Measurements from ENCODE around the gene CUL4A.

The CUL4A gene

GRCh38 chr13:113203507-113204377, 5.7 kb upstream of the CUL4A start:
- no peak for DNase-seq (ENCODE audit: low read depth)
- H3K4me3 ChIP-seq (ENCODE audit: low read depth, low read length), result no peak overlapping the region

DNA sequence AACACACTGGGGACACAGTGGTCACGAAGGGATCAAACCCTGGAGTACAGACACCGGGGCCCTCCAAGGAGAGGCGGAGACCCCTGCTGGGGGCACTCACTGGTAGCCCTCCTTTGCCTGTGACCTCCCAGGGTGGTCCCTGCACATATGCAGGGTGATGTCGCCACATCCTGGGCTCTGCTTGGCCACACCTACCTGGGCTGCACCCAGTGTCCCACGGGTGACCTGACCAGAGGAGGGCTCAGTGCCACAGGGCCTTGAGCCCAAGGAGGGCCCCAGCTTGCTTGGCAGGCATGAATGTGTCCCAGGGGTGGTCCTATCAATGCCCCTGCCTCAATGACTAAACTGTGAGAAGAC, 5.1 kb upstream of the CUL4A start:
- H3K4me3 ChIP-seq (ENCODE audit: low read depth, low read length), result no peak overlapping the region
- no peak for DNase-seq (ENCODE audit: low read depth)

GRCh38 chr13:113205428-113205931, 3.9 kb upstream of the CUL4A start:
- DNase-seq (ENCODE audit: low read depth), result no peak
- H3K4me3 ChIP-seq (ENCODE audit: low read depth, low read length), result no peak overlapping the region

DNA sequence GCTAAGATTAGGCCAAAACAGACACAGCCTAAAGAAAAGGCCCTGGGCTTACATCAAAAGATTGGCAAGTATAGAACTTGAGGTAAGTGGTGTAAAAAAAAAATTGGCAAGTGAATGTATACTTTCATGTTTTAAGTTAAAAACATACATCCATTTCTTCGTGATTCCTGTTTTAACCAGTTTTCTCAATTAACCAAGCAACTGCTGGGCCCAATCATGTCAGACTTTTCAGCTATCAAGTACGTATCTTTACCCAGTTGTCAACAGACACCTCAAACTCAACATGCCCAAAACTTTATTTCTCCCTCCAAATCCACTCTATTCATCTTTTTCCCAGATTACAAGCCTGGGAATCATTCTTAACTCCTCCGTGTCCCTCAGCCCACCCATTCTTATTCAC, 2.0 kb upstream of the CUL4A start:
- peak overlapping the region; percentile 90 for H3K4me3 ChIP-seq (ENCODE audit: low read depth, low read length)
- DNase-seq (ENCODE audit: low read depth), result no peak

DNA sequence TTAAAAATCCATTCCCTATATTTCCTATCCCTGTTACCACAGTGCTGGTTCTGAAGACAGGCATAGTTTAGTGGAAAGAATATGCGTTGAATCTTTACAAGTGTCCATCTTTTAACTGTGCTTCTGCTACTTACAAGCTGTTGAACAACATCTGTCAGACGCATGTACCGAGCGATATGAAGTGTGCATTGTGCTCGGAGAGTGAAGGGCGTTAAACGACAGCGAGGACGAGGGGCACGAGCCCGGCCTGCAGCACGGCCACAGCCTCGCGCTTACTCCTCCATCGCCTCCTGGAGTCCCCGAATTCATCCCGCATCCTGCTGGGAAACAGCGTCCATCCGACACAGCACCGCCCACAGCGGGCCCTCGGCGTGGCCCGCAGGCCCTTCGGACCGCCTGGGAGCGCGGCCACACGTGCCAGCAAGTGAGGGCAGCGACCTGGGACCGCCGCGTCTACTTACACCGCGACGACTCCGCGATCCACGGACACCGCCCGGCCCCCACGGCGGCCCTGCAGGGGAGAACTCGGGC, 1.5 kb upstream of the CUL4A start:
- DNase-seq (ENCODE audit: low read depth), result no peak
- peak overlapping the region; percentile 90 for H3K4me3 ChIP-seq (ENCODE audit: low read depth, low read length)

DNA sequence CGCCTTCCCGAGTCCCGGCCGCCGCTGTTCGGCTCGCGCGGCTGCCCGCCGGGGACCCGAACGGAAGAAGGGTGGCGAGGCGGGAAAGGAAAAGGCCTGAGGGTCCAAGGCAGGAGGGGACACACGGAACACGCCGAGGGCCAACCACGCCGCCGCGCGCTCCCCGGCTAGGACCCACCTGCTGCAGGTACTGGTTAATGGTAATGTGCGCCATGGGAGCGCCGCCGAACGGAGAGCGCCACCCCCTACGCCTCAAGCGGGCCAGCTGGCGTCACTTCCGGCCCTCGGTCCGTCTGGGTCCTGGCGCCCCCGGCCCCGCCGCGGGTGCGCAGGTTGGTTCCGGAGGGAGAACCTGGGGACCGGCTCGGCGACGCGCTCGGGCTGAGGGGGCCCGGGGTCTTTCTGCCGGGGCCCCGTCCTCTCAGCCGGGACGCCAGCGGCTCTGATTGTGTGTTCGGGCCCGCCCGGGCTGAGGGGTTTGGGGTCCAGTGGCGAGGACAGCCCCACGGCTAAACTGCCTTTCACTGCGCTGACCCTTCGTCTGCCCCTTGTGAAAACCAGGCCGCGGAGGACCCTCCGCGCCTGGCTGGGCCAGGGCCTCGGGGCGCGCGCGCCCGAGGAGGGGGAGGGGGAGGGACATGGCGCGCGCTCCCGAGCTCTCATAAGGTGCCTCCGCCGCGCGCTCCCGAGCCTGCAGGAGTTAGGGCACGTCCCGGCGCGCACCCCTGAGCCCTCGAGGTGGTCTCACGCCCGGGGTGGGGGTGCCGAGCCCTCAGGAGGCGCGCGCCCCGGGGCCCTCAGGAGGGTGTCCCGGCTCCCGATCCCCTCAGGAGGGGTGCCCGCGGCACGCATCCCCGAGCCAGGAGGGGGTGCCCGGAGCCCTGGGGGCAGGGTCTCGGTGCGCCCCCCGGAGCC, 735 bp upstream of the CUL4A start, which contains the start of gene PCID2:
Gene PCID2, minus strand, starts transcription at position 249 of the 915 bp plus-strand sequence. Its CDS starts 35 bp downstream, at position 214.
- DNase-seq (ENCODE audit: low read depth), result peak; percentile 55
- H3K4me3 ChIP-seq (ENCODE audit: low read depth, low read length), result peak within 1 kb of the TSS; percentile 90

DNA sequence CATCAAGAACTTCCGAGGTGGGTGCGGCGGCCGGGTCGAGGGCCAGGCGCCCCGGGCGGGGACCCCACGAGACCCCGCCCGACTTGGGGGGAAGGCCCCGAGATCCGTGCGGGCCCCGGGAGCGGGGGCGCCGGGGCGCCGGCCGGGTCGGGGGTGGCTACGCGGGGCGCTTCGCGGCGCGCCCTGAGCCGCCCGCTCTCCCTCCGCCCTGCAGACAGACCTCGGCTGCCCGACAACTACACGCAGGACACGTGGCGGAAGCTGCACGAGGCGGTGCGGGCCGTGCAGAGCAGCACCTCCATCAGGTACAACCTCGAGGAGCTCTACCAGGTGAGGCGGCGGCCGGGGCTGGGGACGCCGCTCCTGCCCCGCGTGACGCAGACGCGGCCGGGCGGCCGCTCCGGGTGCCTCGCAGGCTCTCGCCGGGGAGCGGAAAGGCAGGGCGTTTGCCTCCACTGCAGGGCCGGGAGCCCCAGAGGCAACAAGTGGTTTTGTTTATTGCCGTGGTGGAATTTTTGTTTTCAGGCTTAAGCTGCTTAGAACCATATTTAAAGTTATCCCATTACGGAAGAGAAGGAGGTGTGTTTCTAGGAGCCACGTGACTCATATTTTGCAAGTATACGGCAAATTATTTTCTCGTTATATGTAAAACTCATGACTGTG, 477 bp downstream of the CUL4A start:
- DNase-seq (ENCODE audit: low read depth), result no peak
- H3K4me3 ChIP-seq (ENCODE audit: low read depth, low read length), result peak overlapping the region; percentile 90

- H3K4me3 ChIP-seq (ENCODE audit: low read depth, low read length), result peak overlapping the region; percentile 20
Measured at GRCh38 chr13:113210833-113211232, 1.4 kb downstream of the CUL4A start.

DNA sequence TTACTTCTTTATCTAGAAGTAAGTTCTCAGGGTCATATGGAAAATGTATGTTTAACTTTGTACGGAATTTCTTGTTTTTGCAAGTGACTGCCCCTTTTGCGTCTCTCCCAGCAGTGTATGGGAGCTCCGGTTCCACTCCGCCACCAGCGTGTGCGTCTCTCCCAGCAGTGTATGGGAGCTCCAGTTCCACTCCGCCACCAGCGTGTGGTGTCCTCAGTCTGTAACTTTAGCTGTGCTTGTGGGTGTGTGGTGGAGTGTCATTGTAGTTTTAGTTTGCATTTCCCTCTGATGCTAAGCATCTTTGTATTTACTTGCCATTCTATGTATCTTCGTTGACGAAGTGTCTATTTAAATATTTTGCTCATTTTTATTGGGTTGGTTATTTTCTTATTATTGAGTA, 2.4 kb downstream of the CUL4A start:
- DNase-seq (ENCODE audit: low read depth), result no peak
- no peak overlapping the region for H3K4me3 ChIP-seq (ENCODE audit: low read depth, low read length)

More at GRCh38 chr13:113210833-113211232, 1.4 kb downstream of the CUL4A start:
- no peak for DNase-seq (ENCODE audit: low read depth)

DNA sequence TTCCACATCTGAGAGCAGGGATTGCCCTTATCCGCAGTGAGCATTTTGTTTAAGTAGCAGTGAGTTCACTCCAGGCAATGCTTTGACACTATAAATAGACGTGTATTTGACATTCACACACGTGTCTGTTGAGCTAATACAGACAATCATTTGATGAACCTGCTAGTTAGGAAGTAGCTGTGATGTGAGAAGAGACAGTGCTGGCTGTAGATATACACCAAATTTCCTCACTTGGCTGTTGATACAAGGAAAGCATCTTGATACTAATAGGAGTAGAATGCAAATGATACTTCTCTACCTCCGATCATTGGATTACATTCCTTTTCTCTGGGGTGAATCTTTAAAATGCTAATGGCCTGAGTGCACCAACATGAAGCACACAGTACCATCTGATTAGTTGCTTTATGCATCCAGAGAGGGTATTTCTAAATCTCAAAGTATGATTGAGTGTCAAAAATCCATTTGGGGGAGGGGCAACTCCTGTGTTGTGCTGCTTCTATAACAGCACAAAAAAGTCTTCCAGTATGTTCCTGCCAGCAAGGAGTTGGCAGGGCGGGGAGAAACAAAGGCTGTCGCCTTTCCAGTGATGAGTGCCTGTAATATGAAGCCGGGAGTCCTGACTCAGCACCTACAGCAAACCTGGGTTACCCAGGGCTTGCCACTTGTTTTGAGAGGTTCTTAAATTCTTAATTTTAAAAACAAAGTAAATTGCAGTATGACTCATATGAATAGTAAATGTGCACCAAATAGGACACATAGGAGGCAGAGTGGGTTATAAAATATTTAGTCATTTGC, 7.0 kb downstream of the CUL4A start:
- H3K4me3 ChIP-seq (ENCODE audit: low read depth, low read length), result no peak overlapping the region
- DNase-seq (ENCODE audit: low read depth), result no peak

DNA sequence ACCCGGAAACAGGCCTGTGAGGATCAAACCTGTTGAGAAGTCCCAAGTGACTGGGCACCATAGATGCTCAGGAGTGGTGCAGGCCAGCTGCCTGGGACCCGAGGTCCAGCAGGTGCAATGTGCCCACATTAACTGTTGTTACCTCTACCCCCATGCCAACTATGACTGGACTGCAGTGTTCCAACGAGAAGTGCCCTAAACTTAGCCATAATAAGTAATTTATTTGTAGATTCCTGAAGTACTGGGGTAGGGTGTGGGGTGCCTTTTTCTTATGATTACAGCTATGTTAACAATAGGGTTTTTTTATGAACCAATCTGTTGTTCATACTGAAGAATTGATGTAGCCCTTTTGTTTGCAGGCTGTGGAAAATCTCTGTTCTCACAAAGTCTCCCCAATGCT, 9.2 kb downstream of the CUL4A start:
- no peak overlapping the region for H3K4me3 ChIP-seq (ENCODE audit: low read depth, low read length)
- DNase-seq (ENCODE audit: low read depth), result no peak

DNA sequence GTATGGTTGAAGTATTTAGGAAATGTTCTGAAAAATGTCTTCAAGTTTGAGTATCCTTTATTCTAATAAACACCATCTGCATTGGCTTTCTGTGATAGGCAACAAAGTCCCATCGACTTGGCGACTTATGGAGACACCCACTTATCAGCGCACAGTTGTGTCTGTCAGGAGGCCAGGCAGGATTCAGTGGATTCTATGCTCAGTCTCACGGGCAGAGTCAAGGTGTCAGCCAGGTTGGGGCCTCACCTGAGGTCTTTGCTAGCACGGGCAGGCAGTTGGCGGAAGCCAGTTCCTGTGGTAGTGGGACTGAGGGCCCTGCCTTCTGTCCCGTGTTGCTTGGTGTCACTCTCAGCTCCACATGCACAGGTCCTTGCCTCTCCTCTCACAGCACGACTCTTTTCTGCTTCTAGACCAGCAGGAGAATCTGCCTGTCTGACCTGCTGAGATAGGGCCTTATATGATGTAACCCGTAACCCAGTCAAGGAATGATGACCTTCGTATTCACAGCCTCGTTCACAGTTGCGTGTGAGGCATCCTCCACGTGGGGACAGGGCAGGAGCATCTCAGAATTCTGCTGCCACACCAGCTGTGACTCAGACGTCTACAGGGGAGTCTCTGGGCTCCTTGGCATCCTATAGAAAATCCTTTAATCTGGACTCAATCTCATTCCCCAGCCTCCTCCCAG, 10.0 kb downstream of the CUL4A start:
- H3K4me3 ChIP-seq (ENCODE audit: low read depth, low read length), result no peak overlapping the region
- DNase-seq (ENCODE audit: low read depth), result no peak

- no peak overlapping the region for H3K4me3 ChIP-seq (ENCODE audit: low read depth, low read length)
- DNase-seq (ENCODE audit: low read depth), result no peak
Measured at GRCh38 chr13:113220141-113220598, 10.8 kb downstream of the CUL4A start.

GRCh38 chr13:113220877-113221276, 11.5 kb downstream of the CUL4A start:
- no peak for DNase-seq (ENCODE audit: low read depth)

DNA sequence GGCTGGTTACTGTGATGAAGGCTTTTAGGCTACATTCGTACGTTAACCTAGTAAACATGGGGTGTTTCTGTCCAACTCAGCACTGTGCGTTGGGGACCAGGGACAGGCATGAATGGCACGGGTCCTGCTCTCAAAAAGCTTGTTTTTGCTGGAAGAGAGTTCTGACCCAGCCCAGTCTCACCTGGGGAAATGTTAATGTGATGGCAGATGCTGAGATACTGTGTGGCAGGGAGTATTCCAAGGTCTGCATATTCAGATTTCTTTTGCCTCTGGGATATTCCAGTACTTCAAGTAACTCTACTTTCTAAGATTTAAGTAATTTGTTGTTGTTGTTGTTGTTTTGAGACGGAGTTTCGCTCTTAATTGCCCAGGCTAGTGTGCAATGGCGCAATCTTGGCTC, 13.7 kb downstream of the CUL4A start:
- H3K4me3 ChIP-seq (ENCODE audit: low read depth, low read length), result no peak overlapping the region
- DNase-seq (ENCODE audit: low read depth), result no peak

More at GRCh38 chr13:113220877-113221276, 11.5 kb downstream of the CUL4A start:
- no peak overlapping the region for H3K4me3 ChIP-seq (ENCODE audit: low read depth, low read length)

DNA sequence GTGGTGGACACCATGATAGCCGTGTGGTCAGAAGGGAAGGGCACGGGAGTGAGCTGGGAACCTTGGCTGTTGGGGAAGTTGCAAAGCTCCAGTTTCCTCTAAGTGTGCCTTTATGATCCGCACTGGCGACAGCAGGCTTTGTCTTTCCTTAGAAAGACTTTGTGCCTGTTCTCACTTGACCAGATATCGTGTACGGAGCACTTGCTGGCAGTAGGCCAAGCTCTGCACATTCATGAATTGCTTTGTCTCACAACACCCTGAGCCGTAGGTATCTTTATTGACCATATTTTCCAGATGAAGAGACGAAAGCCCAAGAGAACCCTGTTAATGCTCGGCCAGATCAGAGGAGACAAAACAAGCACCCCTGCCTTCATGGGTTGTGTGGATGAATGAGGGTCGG, 15.1 kb downstream of the CUL4A start:
- no peak for DNase-seq (ENCODE audit: low read depth)

DNA sequence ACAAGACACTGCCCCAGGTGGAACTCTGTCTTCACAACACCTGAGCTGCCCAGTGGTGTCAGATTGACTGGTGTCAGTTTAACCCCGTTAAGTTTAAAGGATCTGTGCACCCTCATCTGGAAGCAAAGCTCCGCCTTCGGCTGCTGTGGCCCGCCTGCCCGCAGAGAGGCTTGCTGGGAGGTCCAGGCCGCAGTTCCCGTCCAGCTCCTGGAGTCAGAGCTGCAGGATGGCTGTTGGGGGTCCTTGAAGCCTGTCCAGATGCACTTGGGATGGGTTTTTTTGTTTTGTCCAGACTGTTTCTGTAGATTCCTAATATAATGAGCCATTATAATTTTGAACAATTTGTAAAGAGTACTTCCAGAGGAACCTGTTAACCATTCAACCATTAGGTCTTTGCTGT, 16.1 kb downstream of the CUL4A start:
- no peak for DNase-seq (ENCODE audit: low read depth)
- H3K4me3 ChIP-seq (ENCODE audit: low read depth, low read length), result no peak overlapping the region

More for the DNA sequence above, 15.1 kb downstream of the CUL4A start:
- H3K4me3 ChIP-seq (ENCODE audit: low read depth, low read length), result no peak overlapping the region

DNA sequence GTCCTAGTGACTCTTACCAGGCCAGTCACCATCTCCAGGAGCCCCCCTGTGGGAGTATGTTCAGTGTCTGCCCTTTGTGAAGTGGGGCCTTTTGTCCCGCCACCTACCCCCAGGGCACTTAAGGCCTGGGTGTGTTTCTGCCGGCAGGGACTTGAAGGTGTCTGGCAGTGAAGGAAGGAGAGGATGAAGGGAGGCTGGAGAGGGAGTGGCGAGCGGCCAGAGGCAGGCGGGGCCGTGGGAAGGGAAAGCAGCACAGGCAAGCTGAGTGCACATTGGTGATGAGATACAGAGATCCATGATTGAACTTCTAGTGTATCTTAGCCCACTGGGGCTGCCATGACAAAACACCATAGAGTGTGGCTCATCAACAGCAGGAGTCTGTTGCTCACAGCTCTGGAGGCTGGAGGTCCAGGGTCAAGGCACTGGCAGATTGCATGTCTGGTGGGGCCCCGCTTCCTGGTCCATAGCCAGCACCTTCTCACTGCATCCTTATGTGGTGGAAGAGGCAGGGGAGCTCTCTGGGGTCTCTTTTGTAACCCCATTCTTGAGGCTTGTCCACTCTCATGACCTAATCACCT, 17.5 kb downstream of the CUL4A start:
- no peak for DNase-seq (ENCODE audit: low read depth)
- H3K4me3 ChIP-seq (ENCODE audit: low read depth, low read length), result no peak overlapping the region

All from skeletal muscle cell (primary cell).